GM18873 (cell line): ENCODE data around the gene ZNHIT2.

Source experiments
- ATAC-seq: cut with Tn5 transposase; IDR thresholded peaks from one replicate; pipeline ENCODE4 v1.9.1; 2021; ENCODE audit warnings: mild to moderate bottlenecking, moderate library complexity, moderate number of reproducible peaks; ENCODE audit not compliant: unreplicated experiment, low FRiP score

ZNHIT2 gene

DNA sequence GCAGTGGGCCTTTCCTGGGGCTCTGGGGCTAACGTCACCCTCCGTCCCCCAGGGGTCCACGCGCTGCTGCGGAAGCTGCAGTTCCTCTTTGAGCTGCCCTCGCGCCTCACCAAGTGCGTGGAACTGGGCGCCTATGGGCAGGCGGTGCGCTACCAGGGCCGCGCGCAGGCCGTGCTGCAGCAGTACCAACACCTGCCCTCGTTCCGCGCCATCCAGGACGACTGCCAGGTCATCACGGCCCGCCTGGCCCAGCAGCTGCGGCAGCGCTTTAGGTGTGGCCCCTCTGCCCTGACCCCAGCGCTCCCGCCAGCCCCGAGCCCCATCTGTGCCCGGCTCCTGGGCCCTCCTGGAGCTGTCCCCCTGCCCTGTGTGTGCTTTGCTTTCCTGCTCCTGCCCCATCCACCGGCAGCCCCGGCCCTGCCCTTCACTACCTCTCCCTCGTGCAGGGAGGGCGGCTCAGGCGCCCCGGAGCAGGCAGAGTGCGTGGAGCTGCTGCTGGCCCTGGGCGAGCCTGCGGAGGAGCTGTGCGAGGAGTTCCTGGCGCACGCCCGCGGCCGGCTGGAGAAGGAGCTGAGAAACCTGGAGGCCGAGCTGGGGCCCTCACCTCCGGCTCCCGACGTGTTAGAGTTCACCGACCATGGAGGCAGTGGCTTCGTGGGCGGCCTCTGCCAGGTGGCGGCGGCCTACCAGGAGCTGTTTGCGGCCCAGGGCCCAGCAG lies 9.6 kb downstream of the ZNHIT2 start:
- ATAC-seq = no peak

DNA sequence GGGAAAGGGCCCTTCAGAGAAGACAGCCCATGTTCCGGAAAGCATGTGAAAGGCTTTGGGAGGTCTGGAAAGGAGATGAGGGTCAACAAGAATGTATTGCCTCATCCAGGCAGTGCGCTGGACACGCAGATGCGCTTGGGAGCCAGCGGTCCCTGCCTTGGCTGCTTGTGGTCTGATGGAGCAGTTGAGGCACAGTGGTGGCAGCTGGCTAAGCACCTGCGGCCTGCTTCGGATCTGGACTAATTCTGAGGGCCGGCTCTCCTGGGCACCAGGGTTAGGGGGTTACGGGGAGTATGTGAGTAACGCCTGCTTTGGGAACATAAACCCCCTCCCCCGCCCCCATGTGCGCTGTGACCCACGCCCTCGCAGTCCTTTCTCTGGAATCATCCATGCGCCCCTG lies 10.4 kb downstream of the ZNHIT2 start:
- no peak for ATAC-seq

DNA sequence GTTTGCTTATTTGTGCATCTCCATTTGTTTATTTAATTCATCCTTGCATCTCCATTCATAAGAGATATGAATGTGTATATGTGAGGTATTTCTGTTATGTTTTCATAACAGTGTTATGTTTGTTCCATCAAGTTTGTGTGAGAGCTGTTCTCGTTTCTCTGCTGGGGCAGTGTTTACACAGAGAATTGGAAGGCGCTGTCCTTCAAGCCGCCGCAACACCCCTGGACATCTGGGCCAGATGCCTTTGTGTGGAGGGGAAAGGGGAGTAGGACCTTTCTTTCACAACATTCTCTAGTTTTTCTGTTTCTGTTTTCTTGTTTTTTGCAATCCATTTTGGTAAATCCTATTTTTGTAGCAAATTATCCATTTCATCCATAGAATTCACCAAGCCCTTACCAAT lies 12.9 kb downstream of the ZNHIT2 start:
- ATAC-seq = no peak

DNA sequence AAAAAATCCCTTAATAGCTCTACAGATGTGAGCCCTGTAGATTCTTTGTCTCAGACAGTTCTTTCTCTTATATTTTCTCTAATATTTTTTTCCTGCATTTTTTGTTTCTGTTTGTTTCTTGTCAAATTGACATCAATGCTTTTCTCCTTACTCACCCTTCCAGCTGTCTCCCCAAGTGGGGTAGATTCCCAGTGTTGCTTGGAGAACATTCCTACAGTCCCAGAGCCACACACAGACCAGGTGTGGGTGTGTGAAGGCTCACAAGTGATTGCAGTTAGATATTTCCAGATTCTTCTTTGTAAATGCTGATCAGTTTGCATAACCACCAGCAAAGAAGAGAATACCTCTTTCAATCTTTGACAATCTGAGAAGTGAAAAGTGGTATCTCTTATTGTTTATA lies 14.0 kb downstream of the ZNHIT2 start:
- ATAC-seq = no peak

DNA sequence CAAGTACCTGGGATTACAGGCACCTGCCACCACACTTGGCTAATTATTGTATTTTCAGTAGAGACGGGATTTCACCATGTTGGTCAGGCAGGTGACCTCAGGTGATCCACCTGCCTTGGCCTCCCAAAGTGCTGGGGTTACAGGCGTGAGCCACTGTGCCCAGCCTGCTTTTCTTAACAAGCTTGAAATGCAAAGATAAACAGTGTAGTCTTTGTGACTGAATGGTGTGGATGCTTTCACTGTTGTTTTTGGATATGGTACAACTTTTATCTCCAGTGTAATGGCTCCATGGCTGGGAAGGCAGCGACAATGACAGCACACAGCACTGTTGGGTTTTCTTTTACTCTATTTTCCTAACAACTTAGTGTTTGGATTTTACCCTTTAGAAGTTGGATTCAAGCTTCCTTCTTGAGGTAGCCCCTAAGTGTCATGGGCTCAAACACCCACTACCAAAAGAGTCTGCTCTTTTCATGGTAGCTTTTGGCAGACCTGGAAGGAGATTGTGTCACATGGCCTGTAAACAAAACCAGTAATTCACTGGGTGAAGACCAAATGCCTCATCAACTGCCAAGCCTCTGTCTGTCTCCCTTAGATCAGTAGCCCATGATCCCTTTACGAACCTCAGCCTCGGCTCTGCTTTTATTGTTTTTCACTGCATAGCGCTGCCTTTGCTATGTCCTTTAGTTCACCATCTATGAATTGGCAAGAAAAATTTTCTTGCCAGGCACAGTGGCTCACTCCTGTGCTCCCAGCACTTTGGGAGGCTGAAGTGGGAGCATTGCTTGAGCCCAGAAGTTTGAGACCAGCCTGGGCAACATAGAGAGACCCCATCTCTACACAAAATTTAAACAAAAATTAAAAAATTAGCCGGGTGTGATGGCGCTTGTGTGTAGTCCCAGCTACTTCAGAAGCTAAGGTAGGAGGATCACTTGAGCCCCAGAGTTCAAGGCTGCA lies 15.1 kb downstream of the ZNHIT2 start:
- no peak for ATAC-seq

- ATAC-seq = no peak
Measured at GRCh38 chr11:65100674-65101350, 16.7 kb downstream of the ZNHIT2 start.

- peak; percentile 2 for ATAC-seq
Measured at GRCh38 chr11:65096926-65097325, 20.6 kb downstream of the ZNHIT2 start.

DNA sequence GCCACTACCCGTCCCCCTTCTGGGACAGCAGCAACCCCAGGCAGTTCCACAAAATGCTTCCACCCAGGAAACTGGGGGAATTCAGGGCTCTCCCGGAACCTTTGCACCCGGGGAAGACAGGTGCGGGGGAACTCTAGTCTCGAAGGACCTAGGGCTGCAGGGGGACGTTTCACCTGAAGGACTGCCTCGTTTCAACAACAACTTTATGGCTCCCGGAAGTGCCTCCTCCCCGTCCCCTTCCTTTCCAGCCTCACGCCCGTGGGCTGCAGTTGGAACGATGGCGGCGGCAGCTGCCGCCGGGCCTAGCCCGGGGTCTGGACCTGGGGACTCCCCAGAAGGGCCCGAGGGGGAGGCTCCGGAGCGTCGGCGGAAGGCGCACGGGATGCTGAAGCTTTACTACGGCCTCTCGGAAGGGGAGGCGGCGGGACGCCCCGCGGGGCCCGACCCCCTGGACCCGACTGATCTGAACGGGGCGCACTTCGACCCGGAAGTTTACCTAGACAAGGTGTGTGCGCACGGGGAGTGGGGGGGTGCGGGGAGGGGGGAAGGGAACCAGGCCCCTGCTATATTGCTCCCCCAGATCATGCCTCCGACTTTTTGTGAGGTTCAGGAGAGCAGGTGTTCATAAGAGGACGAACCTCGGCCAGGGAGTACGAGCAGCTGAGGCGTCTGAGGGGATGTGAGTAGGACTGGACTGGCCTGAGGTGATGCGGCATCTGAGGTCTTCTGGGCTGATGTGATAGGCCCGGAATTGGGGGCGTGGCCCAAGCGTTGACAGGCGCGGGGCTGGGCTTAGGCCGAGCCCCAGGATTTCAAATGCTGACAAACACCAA lies 21.3 kb downstream of the ZNHIT2 start, which contains the start of gene VPS51:
VPS51 (plus strand) TSS at position 241 of the 833 bp plus-strand sequence; CDS start at position 278, 37 bp downstream.
- ATAC-seq = peak; percentile 60

- no peak for ATAC-seq
Measured at GRCh38 chr11:65095427-65095826, 22.1 kb downstream of the ZNHIT2 start.

GRCh38 chr11:65090628-65091027 lies 26.9 kb downstream of the ZNHIT2 start:
- ATAC-seq = no peak

DNA sequence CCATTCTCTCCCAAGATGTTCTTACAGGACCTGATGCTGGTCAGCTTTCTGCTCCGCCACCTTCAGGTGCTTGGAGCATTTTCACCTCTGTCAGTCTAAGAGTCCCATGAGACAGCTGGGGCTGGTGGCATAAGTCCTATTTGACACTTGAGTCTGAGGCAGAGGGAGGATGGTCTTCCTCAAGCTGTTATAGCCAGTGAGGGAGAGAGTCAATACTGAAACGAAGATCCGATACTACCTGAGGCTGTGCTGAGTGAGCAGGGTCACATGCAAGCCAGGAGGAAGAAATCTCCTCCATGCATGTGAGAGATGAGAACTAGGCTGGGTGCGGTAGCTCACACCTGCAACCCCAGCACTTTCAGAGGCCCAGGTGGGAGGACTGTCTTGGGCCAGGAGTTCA lies 27.9 kb downstream of the ZNHIT2 start:
- ATAC-seq = no peak

DNA sequence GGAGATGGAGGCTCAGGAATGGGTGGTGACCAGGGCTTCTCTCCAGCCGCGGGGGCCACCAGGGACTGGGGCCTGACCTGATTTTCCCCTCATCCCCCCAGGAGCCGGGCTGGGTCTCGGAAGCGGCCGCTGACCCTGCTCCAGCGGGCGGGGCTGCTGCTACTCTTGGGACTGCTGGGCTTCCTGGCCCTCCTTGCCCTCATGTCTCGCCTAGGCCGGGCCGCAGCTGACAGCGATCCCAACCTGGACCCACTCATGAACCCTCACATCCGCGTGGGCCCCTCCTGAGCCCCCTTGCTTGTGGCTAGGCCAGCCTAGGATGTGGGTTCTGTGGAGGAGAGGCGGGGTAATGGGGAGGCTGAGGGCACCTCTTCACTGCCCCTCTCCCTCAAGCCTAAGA lies 29.7 kb downstream of the ZNHIT2 start:
- ATAC-seq = no peak

- ATAC-seq = no peak
Measured at GRCh38 chr11:65087216-65087615, 30.3 kb downstream of the ZNHIT2 start.

DNA sequence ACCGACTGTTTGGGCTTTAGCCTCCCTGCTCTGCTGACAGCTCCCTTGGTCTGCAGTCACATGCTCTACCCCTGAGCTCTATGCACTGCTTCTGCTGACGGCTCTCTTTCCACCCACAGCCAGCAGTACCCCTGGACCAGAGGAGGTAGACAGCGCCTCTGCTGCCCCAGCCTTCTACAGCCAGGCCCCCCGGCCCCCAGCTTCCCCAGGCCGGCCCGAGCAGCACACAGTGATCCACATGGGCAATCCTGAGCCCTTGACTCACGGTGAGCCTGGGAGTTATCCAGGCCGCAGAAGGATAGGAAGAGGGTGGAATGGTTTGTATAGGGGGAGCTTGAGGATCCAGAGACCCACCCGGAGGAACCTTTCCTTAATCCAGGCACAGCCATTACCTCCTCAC lies 30.7 kb downstream of the ZNHIT2 start:
- no peak for ATAC-seq

DNA sequence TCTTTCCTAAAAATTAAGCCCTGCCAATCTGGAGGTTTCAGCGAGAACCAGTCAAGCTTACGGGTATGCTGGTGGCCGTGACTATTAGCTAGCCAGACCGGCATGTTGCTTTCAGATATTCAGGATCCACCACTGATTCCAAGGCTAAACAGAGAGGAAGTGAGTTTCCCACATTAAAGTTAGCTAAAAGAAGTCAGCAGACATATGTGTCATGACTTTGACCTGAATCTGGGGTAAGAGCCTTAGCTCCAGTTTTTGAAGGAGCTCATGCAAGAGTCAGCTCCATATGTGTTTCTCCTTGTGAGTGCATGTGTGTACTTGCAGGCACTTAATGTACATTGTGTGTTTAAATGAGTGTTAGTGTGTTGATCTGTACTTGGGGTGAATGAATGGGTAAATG lies 32.1 kb downstream of the ZNHIT2 start:
- ATAC-seq = no peak

DNA sequence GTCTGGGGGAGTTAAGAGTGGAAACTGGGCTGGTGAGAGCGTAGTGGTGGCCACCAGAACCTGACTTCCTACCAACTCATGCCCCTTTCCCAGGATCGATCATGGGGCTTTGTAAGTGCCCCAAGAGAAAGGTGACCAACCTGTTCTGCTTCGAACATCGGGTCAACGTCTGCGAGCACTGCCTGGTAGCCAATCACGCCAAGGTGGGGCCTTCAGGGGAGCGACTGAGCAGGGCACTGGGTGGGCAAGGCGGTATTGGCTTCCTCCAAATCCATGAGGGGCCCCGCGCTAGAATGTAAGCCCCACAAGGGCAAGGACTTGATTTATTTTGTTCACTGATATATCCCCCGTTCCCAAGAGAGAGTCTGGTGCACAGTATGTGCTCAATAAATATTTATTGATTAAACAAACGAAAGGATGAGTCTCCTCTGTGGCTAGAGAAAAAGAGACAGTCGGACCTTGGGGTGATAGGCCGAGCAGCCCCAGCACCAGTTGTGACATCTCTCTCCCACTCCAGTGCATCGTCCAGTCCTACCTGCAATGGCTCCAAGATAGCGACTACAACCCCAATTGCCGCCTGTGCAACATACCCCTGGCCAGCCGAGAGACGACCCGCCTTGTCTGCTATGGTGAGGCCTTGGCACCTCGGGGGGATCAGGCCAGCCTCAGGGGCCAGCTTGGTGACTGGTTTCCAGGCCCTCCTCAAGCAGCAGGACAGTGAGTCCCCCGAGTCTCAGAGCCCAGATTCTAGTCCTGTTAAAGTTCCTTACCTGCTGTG lies 32.7 kb downstream of the ZNHIT2 start:
- no peak for ATAC-seq

GRCh38 chr11:65083834-65084597 lies 33.5 kb downstream of the ZNHIT2 start, which contains the start of the genes CDCA5 and ZFPL1:
TSS of gene CDCA5 (minus strand) at chr11:65084040. CDS start at chr11:65083978, 62 bp downstream.
TSS of gene ZFPL1 (plus strand) at chr11:65084222. CDS start at chr11:65084699, 477 bp downstream.
- ATAC-seq = peak; percentile 57

DNA sequence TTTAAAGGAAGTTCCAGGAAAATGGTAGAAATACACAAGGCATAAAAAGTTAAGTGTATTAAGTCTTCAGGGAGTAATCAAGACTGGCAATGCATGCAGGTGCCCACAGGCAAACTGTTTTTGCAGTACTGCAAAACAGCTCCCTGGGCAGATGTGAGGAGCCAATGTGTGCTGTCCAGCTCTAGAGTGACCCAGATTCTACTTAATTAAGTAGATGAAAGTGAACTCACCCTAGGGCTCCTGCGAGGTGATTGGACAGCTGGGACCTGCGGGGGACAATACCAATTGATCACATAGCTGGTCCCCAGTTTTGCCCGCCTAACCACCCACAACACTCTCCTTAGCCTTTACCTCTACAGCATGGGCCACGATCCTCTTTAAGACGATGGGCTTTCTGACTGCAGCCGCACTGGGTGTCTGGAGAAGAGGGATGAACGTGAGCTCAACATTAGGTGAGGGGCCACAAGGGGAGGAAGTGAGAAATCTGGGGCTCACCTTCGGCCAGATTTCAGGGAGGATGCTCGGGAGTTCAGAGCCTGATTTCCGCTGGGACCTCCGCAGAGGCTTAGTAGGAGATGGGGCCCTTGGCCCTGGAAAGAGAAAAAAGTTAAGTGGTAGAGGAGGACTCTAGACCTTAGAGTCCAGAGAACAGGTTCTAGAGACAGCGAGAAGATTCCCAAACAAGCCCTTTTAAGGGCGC lies 34.2 kb downstream of the ZNHIT2 start:
- peak; percentile 21 for ATAC-seq
